DND-41 (cell line): ENCODE measurements around the gene HPCAL1.

ENCODE experiments used
- CTCF ChIP-seq: IDR thresholded peaks from 2 replicates; pipeline ENCODE4 v1.5.1; 2012; ENCODE audit warnings: borderline replicate concordance, low read length, moderate library complexity, mild to moderate bottlenecking; ENCODE audit not compliant: poor library complexity, severe bottlenecking; ENCODE audit errors: extremely low read depth
- EZH2 ChIP-seq: IDR thresholded peaks from 3 replicates; pipeline ENCODE4 v1.6.1; 2012; ENCODE audit warnings: borderline replicate concordance, low read depth, mild to moderate bottlenecking, moderate library complexity, low read length, inconsistent platforms; ENCODE audit not compliant: severe bottlenecking

GRCh38 chr2:10372862-10373240 lies 70.1 kb downstream of the HPCAL1 start:
- TF ChIP-seq CTCF = no peak
- no peak for TF ChIP-seq EZH2
